GM23248 (cell line): ENCODE results near the gene RMND5A.
"Not testable (repeated sequence)": the region's sequence is repeated elsewhere in the genome, so short reads cannot be mapped to it uniquely, and the experiment has no call there.

ENCODE experiments used
- EZH2 ChIP-seq: fragments of 200-600 bp; sonication (generic); IDR thresholded peaks from 2 replicates; pipeline ENCODE4 v1.6.1; 2018; ENCODE audit warnings: antibody characterized with exemption, mild to moderate bottlenecking; ENCODE audit not compliant: insufficient read depth, poor library complexity, severe bottlenecking
- EZH2phosphoT487 ChIP-seq: fragments of 200-600 bp; sonication (generic); IDR thresholded peaks from 2 replicates; pipeline ENCODE4 v1.6.1; 2018; ENCODE audit warnings: antibody characterized with exemption, moderate library complexity, mild to moderate bottlenecking, low read depth; ENCODE audit not compliant: insufficient read depth

- not testable (repeated sequence) for TF ChIP-seq EZH2, EZH2phosphoT487
Measured at GRCh38 chr2:86719263-86719636, 841 bp upstream of the RMND5A start.
